AG09319 (cell line): ENCODE data around the gene KDM1B.
"Not testable (repeated sequence)": the region's sequence is repeated elsewhere in the genome, so short reads cannot be mapped to it uniquely, and the experiment has no call there.

Experiments
- DNase-seq: peaks from one replicate; pipeline ENCODE4 v3.0.0-alpha.2; 2010; ENCODE audit warnings: low read depth; ENCODE audit errors: extremely low read depth
- TF ChIP-seq, protein P1 (sequence below): IDR thresholded peaks from 2 replicates; pipeline ENCODE4 v1.5.1; 2011; ENCODE audit warnings: low read depth, mild to moderate bottlenecking, inconsistent platforms, low read length, moderate library complexity

The KDM1B gene

DNA sequence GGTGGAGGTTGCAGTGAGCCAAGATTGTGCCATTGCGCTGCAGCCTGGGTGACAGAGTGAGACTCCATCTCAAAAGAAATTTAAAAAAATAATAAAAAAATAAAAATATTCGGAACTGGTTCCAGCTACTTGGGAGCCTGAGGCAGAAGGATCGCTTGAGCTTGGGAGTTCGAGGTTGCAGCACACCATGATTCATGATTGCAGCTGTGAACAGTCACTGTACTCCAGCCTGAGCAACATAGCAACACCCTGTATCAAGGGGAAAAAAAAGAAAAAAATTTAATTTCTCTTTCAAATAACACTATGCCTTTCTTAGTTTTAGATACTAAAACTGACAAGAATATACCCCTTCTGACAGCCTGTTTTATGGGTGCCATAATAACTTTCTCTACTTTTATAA lies 10.5 kb downstream of the KDM1B start:
- no peak for DNase-seq
- TF ChIP-seq, protein P1, sequence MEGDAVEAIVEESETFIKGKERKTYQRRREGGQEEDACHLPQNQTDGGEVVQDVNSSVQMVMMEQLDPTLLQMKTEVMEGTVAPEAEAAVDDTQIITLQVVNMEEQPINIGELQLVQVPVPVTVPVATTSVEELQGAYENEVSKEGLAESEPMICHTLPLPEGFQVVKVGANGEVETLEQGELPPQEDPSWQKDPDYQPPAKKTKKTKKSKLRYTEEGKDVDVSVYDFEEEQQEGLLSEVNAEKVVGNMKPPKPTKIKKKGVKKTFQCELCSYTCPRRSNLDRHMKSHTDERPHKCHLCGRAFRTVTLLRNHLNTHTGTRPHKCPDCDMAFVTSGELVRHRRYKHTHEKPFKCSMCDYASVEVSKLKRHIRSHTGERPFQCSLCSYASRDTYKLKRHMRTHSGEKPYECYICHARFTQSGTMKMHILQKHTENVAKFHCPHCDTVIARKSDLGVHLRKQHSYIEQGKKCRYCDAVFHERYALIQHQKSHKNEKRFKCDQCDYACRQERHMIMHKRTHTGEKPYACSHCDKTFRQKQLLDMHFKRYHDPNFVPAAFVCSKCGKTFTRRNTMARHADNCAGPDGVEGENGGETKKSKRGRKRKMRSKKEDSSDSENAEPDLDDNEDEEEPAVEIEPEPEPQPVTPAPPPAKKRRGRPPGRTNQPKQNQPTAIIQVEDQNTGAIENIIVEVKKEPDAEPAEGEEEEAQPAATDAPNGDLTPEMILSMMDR = no peak

DNA sequence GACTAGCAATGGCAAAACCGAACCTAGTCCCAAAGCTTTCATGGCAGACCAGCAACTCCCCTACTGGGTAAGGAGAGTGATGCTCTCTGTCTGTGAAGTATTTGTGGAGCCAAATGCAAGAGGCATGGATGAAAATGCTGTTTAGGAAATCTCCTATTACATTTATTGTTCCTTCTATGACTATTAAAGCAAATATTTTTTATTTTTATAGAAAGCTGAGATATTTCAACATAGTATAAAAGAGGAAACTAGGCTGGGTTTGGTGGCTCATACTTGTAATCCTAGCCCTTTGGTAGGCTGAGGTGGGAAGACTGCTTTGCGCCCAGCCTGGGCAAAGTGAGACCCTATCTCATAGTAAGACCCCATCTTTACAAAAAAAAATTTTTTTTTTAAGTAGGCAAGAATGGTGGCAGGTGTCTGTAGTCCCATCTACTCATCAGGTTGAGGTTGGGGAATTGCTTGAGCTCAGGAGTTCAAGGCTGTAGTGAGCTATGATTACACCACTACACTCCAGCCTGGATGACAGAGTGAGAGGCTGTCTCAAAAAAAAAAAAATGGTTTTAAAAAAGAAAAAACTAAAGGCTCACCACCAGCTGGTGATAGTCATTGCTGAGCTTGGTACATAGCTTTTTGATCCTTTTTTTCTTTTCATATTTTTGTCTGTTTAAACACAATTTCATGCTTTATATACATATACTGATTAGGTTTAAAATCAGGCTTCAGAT lies 11.3 kb downstream of the KDM1B start:
- no peak for DNase-seq
- TF ChIP-seq, protein P1 = no peak

GRCh38 chr6:18168264-18168663 lies 13.0 kb downstream of the KDM1B start:
- no peak for DNase-seq
- TF ChIP-seq, protein P1 = no peak

- TF ChIP-seq, protein P1 = no peak
- DNase-seq = no peak
Observed at GRCh38 chr6:18171871-18172270, 16.6 kb downstream of the KDM1B start.

GRCh38 chr6:18176198-18176597 lies 21.0 kb downstream of the KDM1B start:
- not testable (repeated sequence) for DNase-seq

DNA sequence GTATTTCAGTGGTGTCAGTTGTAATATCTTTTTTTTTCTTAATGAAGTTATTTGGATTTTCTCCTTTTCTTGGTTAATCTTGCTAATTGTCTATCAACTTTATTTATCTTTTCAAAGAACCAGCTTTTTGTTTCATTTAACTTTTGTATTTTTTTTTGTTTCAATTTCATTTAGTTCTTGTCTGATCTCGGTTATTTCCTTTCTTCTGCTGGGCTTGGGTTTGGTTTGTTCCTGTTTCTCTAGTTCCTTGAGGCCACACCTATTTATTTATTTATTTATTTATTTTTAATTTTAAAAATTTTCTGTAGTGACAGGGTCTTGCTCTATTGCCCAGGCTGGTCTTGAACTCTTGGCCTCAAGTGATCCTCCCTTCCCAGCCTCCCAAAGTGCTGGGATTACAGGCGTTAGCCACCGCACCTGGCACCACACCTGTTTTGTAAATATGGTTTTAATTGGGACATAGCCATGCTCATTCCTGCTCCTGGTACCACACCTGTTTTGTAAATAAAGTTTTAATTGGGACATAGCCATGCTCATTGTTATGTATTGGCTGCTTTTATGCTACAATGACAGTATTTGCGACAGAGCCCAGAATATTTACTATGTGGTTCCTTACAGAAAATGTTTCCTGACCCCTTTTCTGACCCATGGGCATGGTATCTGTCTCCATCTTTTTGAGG lies 22.2 kb downstream of the KDM1B start:
- TF ChIP-seq, protein P1 = no peak
- no peak for DNase-seq

- DNase-seq = no peak
Observed at GRCh38 chr6:18178960-18179615, 23.9 kb downstream of the KDM1B start.

More at GRCh38 chr6:18178960-18179615, 23.9 kb downstream of the KDM1B start:
- TF ChIP-seq, protein P1 = no peak
